CD14-positive monocyte (primary cell): Measurements from ENCODE around the gene CDS2. TPM values are rescaled to one million over a fixed set of nuclear protein-coding genes. Genes with fewer than 3 reads are reported as not detected.

ENCODE experiments used
- DNase-seq, 3 donors: peaks; one replicate each; pipeline ENCODE4 v3.0.0-alpha.2; 2011 to 2022
- H2AFZ ChIP-seq: 2 replicates; pipeline ENCODE4 v1.6.0; 2012; ENCODE audit warnings: mild to moderate bottlenecking, low read depth, low read length, inconsistent platforms; ENCODE audit not compliant: insufficient read depth, poor library complexity, severe bottlenecking
- H3K27ac ChIP-seq, 2 donors: 1 replicate in 1 of 2; 2 replicates in 1 of 2; pipeline ENCODE4 v1.5.1; 2012 to 2013; ENCODE audit warnings: low read length in 2 of 2, control low read depth in 1 of 2, inconsistent platforms in 1 of 2, low read depth in 1 of 2, mild to moderate bottlenecking in 1 of 2
- H3K27me3 ChIP-seq, 2 donors: one replicate each; pipeline versions ENCODE4 v1.6.0 to v1.6.1; 2011 to 2013; ENCODE audit warnings: low read length in 2 of 2; ENCODE audit not compliant: control insufficient read depth in 2 of 2, insufficient read depth in 2 of 2
- H3K36me3 ChIP-seq, 2 donors: replicated peaks in 1 of 2; 1 replicate in 1 of 2; 2 replicates in 1 of 2; pipeline versions ENCODE4 v1.5.1 to v1.6.1; 2012 to 2013; ENCODE audit warnings: low read length in 2 of 2, control low read depth in 1 of 2, inconsistent platforms in 1 of 2, mild to moderate bottlenecking in 1 of 2; ENCODE audit not compliant: insufficient read depth in 2 of 2, control insufficient read depth in 1 of 2
- H3K4me1 ChIP-seq, 2 donors: 1 replicate in 1 of 2; 2 replicates in 1 of 2; pipeline versions ENCODE4 v1.5.1 to v1.6.1; 2012 to 2013; ENCODE audit warnings: low read length in 2 of 2, control low read depth in 1 of 2, inconsistent platforms in 1 of 2, mild to moderate bottlenecking in 1 of 2, moderate library complexity in 1 of 2; ENCODE audit not compliant: insufficient read depth in 2 of 2, control insufficient read depth in 1 of 2
- H3K4me2 ChIP-seq: replicated peaks from 2 replicates; pipeline ENCODE3; 2012; ENCODE audit warnings: low read length, moderate library complexity, mild to moderate bottlenecking; ENCODE audit not compliant: poor library complexity, severe bottlenecking; ENCODE audit errors: extremely low read depth
- H3K4me3 ChIP-seq, 3 experiments: fragments of 200-600 bp in 1 of 3; sonication (generic) in 1 of 3; replicated peaks in 1 of 3; 1 replicate in 2 of 3; 2 replicates in 1 of 3; pipeline ENCODE4 v1.5.1; 2011 to 2013; ENCODE audit warnings: low read length in 3 of 3, mild to moderate bottlenecking in 3 of 3, control low read depth in 2 of 3, low read depth in 2 of 3, inconsistent platforms in 1 of 3, moderate library complexity in 1 of 3
- H3K79me2 ChIP-seq: 2 replicates; pipeline ENCODE4 v1.6.0; 2012; ENCODE audit warnings: mild to moderate bottlenecking, control low read depth, inconsistent platforms, low read length, moderate library complexity; ENCODE audit not compliant: insufficient read depth
- H3K9ac ChIP-seq: 2 replicates; pipeline ENCODE4 v1.6.0; 2017; ENCODE audit warnings: low read length, mild to moderate bottlenecking; ENCODE audit not compliant: insufficient read depth, poor library complexity, severe bottlenecking
- H3K9me3 ChIP-seq, 2 donors: replicated peaks in 1 of 2; 1 replicate in 1 of 2; 2 replicates in 1 of 2; pipeline versions ENCODE4 v1.5.1 to v1.6.1; 2012 to 2013; ENCODE audit warnings: low read length in 2 of 2, control low read depth in 1 of 2; ENCODE audit not compliant: control insufficient read depth in 1 of 2, insufficient read depth in 1 of 2
- H4K20me1 ChIP-seq: 2 replicates; pipeline ENCODE4 v1.6.0; 2012; ENCODE audit warnings: mild to moderate bottlenecking, low read length, control low read depth, moderate library complexity; ENCODE audit not compliant: insufficient read depth
- H3K27ac Mint-ChIP-seq, 7 donors: one replicate each; pipeline ENCODE4 v1.8.0; 2020; ENCODE audit warnings: mild to moderate bottlenecking in 7 of 7, mixed read lengths in 7 of 7, moderate library complexity in 6 of 7, inconsistent platforms in 2 of 7
- H3K27me3 Mint-ChIP-seq, 3 donors: one replicate each; pipeline ENCODE4 v1.8.0; 2021 to 2022; ENCODE audit warnings: low read depth in 3 of 3, mild to moderate bottlenecking in 3 of 3, mixed read lengths in 3 of 3, moderate library complexity in 3 of 3, inconsistent platforms in 1 of 3
- H3K36me3 Mint-ChIP-seq, 2 donors: one replicate each; pipeline ENCODE4 v1.8.0; 2020; ENCODE audit warnings: mixed read lengths in 2 of 2, inconsistent platforms in 1 of 2, mild to moderate bottlenecking in 1 of 2
- H3K4me1 Mint-ChIP-seq: one replicate; pipeline ENCODE4 v1.8.0; 2020; ENCODE audit warnings: mild to moderate bottlenecking, mixed read lengths
- H3K4me3 Mint-ChIP-seq, 2 donors: one replicate each; pipeline ENCODE4 v1.8.0; 2020; ENCODE audit warnings: mild to moderate bottlenecking in 2 of 2, mixed read lengths in 2 of 2, moderate library complexity in 1 of 2
- H3K9me3 Mint-ChIP-seq, 7 donors: one replicate each; pipeline ENCODE4 v1.8.0; 2020 to 2022; ENCODE audit warnings: mixed read lengths in 7 of 7, mild to moderate bottlenecking in 6 of 7, moderate library complexity in 6 of 7, inconsistent platforms in 2 of 7
- CTCF ChIP-seq: fragments of 200-600 bp; IDR thresholded peaks from one replicate; pipeline ENCODE4 v1.8.0; 2022; ENCODE audit warnings: antibody characterized with exemption, mild to moderate bottlenecking
- WGBS: methylation state at CpG from one replicate; pipeline ENCODE4 v1.1.5; 2013; ENCODE audit warnings: missing lambda C conversion rate; ENCODE audit not compliant: insufficient coverage; 5-methylcytosine and 5-hydroxymethylcytosine counted together
- intact Hi-C, 2 donors: fragments of 100-400 bp; cut with micrococcal nuclease; formaldehyde crosslinking; loops; one replicate each; pipeline versions ENCODE4 v1.15.0 to v1.15.1; 2023
- polyA plus RNA-seq, 3 donors: library from polyadenylated mRNA; depleted of rRNA in 1 of 3; unstranded in 2 of 3; stranded (reverse) in 1 of 3; fragments of 300-500 nt in 2 of 3; fragments of >200 nt in 1 of 3; fragmentation: Illumina TruSeq in 2 of 3; gene quantifications; 1 replicate in 2 of 3; 2 replicates in 1 of 3; pipeline ENCODE4 v1.2.3, GENCODE V29; 2012 to 2021

CDS2 gene
- polyA plus RNA-seq, 3 donors: 28.6 to 62.6 (median 54.4) TPM

- Histone ChIP-seq H3K4me3 (peak overlapping the region; percentile 19 to 70 (median 43)), H3K9ac (peak overlapping the region; percentile 64), H3K27me3 (no peaks in the 10 kb centered on the region), H3K4me2 (peak overlapping the region; percentile 63), H3K36me3 (no peaks in the 10 kb centered on the region), H3K4me1 (peaks cover 75 to 85% of the 10 kb centered on the region in 2 donors), H3K27ac (peak overlapping the region; percentile 93 to 97), H2AFZ (peak overlapping the region; percentile 67), H4K20me1 (no peaks in the 10 kb centered on the region), H3K9me3 (no peaks in the 10 kb centered on the region), H3K79me2 (no peaks in the 10 kb centered on the region)
- peak overlapping the region; percentile 37 to 86 for H3K4me3 Mint-ChIP-seq
- H3K27me3 Mint-ChIP-seq: no peaks in the 10 kb centered on the region
- H3K4me1 Mint-ChIP-seq: peaks cover 67% of the 10 kb centered on the region
- peak overlapping the region; percentile 97 to 99 (median 98) for H3K27ac Mint-ChIP-seq
- peaks cover 0 to 5% (median 0%) of the 10 kb centered on the region in 7 donors for H3K9me3 Mint-ChIP-seq
- intact Hi-C loops: no loop called here
- WGBS: 0% methylated on average over 2 of the region's 11 CpGs
- no peaks in the 10 kb centered on the region for H3K36me3 Mint-ChIP-seq
- peak; percentile 94 to 98 (median 98) for DNase-seq
- TF ChIP-seq CTCF: no peak
Observed at GRCh38 chr20:5078399-5078958, 48.3 kb upstream of the CDS2 start.

- WGBS: 25% methylated on average over 7 of the region's 10 CpGs
- Mint-ChIP-seq H3K4me1 (peaks cover 71% of the 10 kb centered on the region), H3K36me3 (peaks cover 0 to 2% of the 10 kb centered on the region in 2 donors), H3K27ac (peak overlapping the region; percentile 97 to 99 (median 98)), H3K9me3 (peaks cover 0 to 5% (median 0%) of the 10 kb centered on the region in 7 donors), H3K4me3 (peak overlapping the region; percentile 40 to 43), H3K27me3 (no peaks in the 10 kb centered on the region)
- peak; percentile 94 to 97 (median 95) for DNase-seq
- no peaks in the 10 kb centered on the region for H4K20me1 ChIP-seq
- no peak overlapping the region for H2AFZ ChIP-seq
- no peaks in the 10 kb centered on the region for H3K36me3 ChIP-seq
- no peak for TF ChIP-seq CTCF
- peak overlapping the region; percentile 55 for H3K9ac ChIP-seq
- H3K27ac ChIP-seq: peak overlapping the region; percentile 93 to 97
- peak overlapping the region in 1 of 3 experiments; percentile 34 for H3K4me3 ChIP-seq
- H3K4me2 ChIP-seq: peak overlapping the region; percentile 56
- no peaks in the 10 kb centered on the region for H3K79me2 ChIP-seq
- H3K27me3 ChIP-seq: no peaks in the 10 kb centered on the region
- H3K4me1 ChIP-seq: peaks cover 68 to 77% of the 10 kb centered on the region in 2 donors
- intact Hi-C loops: loop anchor here (1.0 to 10.0 kb wide), 3 partner anchors 14 to 266 kb away; no protein-coding TSS in a partner anchor
- H3K9me3 ChIP-seq: no peaks in the 10 kb centered on the region
Observed at GRCh38 chr20:5080384-5080877, 46.4 kb upstream of the CDS2 start.
